ENCODE results near the gene LRP4.
A peak's percentile ranks its signal among the peaks of the same experiment; 100 is the strongest.

DNA sequence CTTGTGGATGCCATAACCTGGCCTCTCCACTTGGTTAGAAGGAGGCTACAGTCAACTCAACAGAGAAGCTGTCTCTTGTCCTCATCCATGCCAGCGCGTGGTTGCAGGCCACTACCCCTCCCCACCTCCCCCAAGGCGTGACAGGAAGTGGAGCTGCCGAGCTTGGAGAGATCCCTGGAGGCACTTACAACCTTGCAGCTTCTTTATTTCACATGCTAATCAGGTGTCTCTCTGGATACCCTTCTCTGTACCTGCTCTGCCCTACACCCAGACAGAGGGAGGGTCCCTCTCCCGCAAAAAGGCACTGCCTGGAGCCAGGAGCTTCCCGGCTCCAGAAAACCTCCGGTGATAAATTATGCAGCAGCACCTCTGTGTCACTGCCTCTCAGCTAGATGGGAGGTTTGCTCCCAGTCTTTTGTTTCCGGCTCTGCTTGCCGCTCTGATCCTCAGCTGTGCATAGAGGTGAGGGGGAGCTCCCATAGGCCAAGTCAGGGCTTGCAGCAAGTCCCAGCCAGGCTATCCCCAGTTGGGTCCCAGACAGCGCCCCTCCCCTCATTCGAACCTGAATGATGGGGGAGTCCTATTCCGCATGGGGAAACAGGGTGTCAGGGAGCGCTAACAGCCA, 5.7 kb downstream of the LRP4 start:
- TF ChIP-seq, protein P1, sequence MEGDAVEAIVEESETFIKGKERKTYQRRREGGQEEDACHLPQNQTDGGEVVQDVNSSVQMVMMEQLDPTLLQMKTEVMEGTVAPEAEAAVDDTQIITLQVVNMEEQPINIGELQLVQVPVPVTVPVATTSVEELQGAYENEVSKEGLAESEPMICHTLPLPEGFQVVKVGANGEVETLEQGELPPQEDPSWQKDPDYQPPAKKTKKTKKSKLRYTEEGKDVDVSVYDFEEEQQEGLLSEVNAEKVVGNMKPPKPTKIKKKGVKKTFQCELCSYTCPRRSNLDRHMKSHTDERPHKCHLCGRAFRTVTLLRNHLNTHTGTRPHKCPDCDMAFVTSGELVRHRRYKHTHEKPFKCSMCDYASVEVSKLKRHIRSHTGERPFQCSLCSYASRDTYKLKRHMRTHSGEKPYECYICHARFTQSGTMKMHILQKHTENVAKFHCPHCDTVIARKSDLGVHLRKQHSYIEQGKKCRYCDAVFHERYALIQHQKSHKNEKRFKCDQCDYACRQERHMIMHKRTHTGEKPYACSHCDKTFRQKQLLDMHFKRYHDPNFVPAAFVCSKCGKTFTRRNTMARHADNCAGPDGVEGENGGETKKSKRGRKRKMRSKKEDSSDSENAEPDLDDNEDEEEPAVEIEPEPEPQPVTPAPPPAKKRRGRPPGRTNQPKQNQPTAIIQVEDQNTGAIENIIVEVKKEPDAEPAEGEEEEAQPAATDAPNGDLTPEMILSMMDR (IDR thresholded peaks at IDR 0.05; ENCODE audit: control extremely low read depth in 1 of 3, insufficient read depth in 1 of 3, low read depth in 1 of 3, low read length in 3 of 3): peak in 1 of 3 experiments; percentile 8; a peak in 1 of 4 replicates
- TF ChIP-seq EZH2 (IDR thresholded peaks at IDR 0.05; ENCODE audit: low read depth, low read length, severe bottlenecking) (no peak), RNF2 (IDR thresholded peaks at IDR 0.05; ENCODE audit: borderline replicate concordance, low read depth, low read length, missing control alignments, poor library complexity, severe bottlenecking) (no peak), NRF1 (IDR thresholded peaks at IDR 0.05; ENCODE audit: low read depth, low read length) (no peak)
